Astrocyte of the spinal cord (primary cell): ENCODE results near the gene NEK2.
A peak's percentile ranks its signal among the peaks of the same experiment; 100 is the strongest.
"Not testable (repeated sequence)": the region's sequence is repeated elsewhere in the genome, so short reads cannot be mapped to it uniquely, and the experiment has no call there.

Source experiments
- DNase-seq: peaks from one replicate; pipeline ENCODE4 v3.0.0; 2011; ENCODE audit warnings: low read depth, low spot score
- H3K4me3 ChIP-seq: 2 replicates; pipeline ENCODE4 v1.5.1; 2011; ENCODE audit warnings: low read depth, mild to moderate bottlenecking, low read length, moderate library complexity
- CTCF ChIP-seq: IDR thresholded peaks from 2 replicates; pipeline ENCODE4 v1.5.1; 2012; ENCODE audit warnings: low read depth, mild to moderate bottlenecking, low read length, inconsistent platforms
- in situ Hi-C: cut with HindIII; loops from 2 replicates; pipeline ENCODE4 v1.10.0; 2017; ENCODE audit warnings: low sequenced_read_pairs

The NEK2 gene

GRCh38 chr1:211684331-211684730 lies 8.9 kb upstream of the NEK2 start:
- H3K4me3 ChIP-seq: no peak overlapping the region
- DNase-seq: no peak
- in situ Hi-C loops: no loop called here
- TF ChIP-seq CTCF: no peak

- in situ Hi-C loops: no loop called here
- no peak for TF ChIP-seq CTCF
- no peak for DNase-seq
- no peak overlapping the region for H3K4me3 ChIP-seq
Observed at GRCh38 chr1:211683396-211684297, 8.2 kb upstream of the NEK2 start.

- DNase-seq, in situ Hi-C loops, H3K4me3 ChIP-seq: not testable (repeated sequence)
Observed at GRCh38 chr1:211682186-211682585, 6.8 kb upstream of the NEK2 start.

- in situ Hi-C loops: no loop called here
- TF ChIP-seq CTCF: peak; percentile 61
- no peak overlapping the region for H3K4me3 ChIP-seq
- peak; percentile 91 for DNase-seq
Observed at GRCh38 chr1:211680752-211681327, 5.4 kb upstream of the NEK2 start.

GRCh38 chr1:211677659-211678058 lies 2.2 kb upstream of the NEK2 start:
- in situ Hi-C loops: no loop called here
- no peak for TF ChIP-seq CTCF
- H3K4me3 ChIP-seq: no peak overlapping the region
- no peak for DNase-seq

GRCh38 chr1:211676761-211677160 lies 1.3 kb upstream of the NEK2 start:
- TF ChIP-seq CTCF: no peak
- in situ Hi-C loops: no loop called here
- DNase-seq: no peak

GRCh38 chr1:211676106-211676583 lies 724 bp upstream of the NEK2 start:
- no peak for DNase-seq
- H3K4me3 ChIP-seq: peak overlapping the region; percentile 73
- in situ Hi-C loops: no loop called here
- no peak for TF ChIP-seq CTCF

More at GRCh38 chr1:211676761-211677160, 1.3 kb upstream of the NEK2 start:
- H3K4me3 ChIP-seq: no peak overlapping the region
